ENCODE measurements around the gene CASTOR1.

- no peak for TF ChIP-seq CTCF (IDR thresholded peaks at IDR 0.05)
- TF ChIP-seq POLR2A (IDR thresholded peaks at IDR 0.05) = no peak
Observed at GRCh38 chr22:30337461-30337778, 48.1 kb upstream of the CASTOR1 start.

Data from vagina (tissue), 2 donors.